ENCODE data around the gene VTI1A.

DNA sequence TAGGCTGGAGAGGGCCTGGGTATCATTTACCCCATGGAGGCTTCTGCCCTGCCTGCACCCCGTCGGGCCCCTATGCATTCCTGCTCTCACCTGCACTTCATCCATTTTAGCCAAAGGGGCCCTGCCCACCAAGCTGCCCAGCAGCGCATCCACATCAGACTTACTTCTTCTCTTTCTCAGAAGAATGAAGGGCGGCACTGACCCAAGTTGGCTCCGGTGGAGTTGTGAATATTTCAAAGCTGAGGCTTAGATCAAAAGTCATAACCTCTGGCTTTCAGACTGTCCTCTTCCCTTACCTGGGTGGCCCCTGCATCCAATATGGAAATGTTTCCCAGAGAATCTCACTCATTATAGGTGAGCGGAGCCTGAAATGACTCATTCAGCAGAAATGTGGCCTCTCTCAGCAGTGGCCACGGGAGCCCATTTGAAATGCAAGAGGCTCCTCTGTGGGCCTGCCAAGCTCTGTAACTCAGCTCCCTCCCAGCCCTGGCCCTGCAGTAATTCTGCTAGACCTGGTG lies 385.4 kb downstream of the VTI1A start:
- TF ChIP-seq, protein P1, sequence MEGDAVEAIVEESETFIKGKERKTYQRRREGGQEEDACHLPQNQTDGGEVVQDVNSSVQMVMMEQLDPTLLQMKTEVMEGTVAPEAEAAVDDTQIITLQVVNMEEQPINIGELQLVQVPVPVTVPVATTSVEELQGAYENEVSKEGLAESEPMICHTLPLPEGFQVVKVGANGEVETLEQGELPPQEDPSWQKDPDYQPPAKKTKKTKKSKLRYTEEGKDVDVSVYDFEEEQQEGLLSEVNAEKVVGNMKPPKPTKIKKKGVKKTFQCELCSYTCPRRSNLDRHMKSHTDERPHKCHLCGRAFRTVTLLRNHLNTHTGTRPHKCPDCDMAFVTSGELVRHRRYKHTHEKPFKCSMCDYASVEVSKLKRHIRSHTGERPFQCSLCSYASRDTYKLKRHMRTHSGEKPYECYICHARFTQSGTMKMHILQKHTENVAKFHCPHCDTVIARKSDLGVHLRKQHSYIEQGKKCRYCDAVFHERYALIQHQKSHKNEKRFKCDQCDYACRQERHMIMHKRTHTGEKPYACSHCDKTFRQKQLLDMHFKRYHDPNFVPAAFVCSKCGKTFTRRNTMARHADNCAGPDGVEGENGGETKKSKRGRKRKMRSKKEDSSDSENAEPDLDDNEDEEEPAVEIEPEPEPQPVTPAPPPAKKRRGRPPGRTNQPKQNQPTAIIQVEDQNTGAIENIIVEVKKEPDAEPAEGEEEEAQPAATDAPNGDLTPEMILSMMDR (IDR thresholded peaks at IDR 0.05), result no peak
- no peak for TF ChIP-seq POLR2A (IDR thresholded peaks at IDR 0.05)

Data from sigmoid colon (tissue), 3 donors.